HG03175 (cell line): Measurements from ENCODE around the gene BRSK2.
"Not testable (repeated sequence)": the region's sequence is repeated elsewhere in the genome, so short reads cannot be mapped to it uniquely, and the experiment has no call there.

Source experiments
- ATAC-seq: cut with Tn5 transposase; IDR thresholded peaks from one replicate; pipeline ENCODE4 v1.9.1; 2021; ENCODE audit warnings: mild to moderate bottlenecking, moderate library complexity; ENCODE audit not compliant: unreplicated experiment

BRSK2 gene

DNA sequence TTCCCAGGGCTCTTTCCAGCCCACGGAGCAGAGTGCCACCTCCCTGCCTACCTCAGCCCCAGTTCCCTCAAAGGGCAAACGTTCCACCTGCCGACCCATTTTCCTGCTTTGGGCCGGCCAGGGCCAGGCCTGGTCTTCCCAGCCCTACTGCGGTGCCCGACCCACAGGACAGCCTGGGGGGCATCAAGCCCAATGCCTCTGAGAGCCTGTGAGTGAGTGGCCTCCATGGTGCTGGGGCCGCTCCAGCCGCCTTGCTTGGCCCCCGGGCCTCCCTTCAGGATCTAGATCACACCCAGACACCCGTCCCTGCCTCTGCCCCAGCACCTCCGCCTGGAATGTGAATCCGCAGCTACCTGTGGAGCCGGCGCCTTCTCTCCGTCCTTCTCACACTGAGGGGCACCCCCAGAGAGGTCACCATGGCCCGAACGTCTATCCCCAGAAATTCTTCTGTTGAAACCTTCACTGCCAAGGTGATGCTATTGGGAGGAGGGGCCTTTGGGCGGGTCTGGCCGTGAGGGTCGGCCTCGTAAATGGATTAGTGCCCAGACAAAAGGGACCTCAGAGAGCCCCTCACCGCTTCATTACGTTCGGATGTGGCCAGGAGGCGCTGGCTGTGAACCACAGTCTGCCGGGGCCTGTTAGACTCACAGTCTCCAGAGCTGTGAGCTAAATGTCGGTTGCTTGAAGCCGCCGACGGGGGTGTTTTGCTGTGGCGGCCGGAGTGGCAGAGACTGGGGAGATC, 36.2 kb upstream of the BRSK2 start:
- no peak for ATAC-seq

DNA sequence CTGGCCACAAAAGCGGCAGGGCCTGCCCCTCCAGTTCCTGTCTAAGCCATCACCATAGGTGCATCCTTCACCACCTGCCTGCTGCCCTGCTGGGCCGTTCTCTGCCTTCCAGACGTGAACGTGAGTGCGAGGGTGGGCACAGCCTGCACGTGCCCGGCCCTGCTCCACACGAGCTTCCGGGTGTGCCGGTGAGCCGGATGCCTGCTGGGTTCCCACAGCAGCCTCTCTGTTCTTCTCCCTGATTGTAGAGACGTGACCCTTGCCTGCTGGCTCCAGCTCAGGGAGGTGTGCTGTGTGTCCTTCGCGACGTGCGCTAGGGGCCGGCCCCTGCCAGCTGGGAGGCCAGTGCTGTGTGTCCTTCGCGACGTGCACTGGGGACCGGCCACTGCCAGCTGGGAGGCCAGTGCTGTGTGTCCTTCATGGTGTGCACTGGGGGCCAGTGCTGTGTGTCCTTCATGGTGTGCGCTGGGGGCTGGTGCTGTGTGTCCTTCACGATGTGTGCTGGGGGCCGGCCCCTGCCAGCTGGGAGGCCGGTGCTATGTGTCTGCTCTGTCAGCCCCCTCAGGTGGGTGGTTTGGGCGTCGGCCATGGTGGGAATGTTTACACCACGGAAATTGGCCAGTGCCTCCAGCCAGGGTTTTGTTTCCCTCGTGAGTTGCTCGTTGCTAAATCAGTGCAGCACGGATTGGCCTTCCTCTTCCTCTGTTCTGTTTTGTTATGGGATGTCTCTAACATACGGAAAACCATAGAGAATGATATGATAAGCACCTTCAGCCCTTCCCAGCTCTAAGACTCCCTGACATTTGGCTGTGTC, 35.4 kb upstream of the BRSK2 start:
- ATAC-seq: no peak

DNA sequence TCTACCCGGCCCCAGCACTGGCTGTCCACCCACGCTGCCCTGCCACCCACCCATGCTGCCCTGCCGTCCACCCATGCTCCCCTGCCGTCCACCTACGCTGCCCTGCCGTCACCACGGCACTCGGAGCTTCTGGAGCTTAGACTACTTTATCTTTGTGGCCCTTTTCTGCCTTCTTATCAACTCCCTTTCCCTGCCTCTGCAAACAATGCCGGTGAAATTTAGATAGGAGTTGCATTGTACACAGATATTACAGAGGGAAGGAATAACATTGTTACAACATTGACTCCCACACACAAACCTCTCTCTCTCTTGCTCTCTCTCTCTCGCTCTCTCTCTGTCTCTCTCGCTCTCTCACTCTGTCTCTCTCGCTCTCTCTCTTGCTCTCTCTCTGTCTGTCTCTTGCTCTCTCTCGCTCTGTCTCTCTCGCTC, 33.7 kb upstream of the BRSK2 start:
- ATAC-seq: no peak

DNA sequence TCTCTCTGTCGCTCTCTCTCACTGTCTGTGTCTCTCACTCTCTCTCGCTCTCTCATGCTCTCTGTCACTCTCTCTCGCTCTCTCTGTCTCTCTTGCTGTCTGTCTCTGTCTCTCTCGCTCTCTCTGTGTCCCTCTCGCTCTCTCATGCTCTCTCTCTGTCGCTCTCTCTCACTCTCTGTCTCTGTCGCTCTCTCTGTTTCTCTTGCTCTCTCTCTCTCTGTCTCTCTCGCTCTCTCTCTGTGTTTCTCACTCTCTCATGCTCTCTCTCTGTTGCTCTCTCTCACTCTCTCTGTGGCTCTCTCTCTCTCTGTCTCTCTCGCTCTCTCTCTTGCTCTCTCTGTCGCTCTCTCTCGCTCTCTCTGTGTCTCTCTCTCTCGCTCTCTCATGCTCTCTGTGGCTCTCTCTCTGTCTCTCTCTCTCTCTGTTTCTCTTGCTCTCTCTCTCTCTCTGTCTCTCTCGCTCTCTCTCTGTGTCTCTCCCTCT, 33.2 kb upstream of the BRSK2 start:
- no peak for ATAC-seq

DNA sequence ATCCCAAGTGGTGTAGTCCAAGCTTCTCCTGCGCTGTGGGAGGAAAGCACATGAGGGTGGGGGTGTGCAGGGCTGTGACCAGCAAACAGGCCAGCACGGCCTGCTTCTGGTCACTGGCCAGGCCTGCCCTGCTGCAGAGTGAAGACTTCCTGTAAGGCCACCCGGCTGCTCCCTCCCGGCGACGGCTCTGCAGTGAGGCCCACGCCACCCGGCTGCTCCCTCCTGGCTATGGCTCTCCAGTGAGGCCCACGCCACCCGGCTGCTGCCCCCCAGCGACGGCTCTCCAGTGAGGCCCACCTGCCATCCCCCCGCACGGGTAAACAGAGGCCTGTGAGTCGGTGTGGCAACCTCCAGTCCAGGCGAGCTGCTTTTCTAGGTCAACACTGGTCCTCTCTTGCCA, 31.4 kb upstream of the BRSK2 start:
- ATAC-seq: no peak

DNA sequence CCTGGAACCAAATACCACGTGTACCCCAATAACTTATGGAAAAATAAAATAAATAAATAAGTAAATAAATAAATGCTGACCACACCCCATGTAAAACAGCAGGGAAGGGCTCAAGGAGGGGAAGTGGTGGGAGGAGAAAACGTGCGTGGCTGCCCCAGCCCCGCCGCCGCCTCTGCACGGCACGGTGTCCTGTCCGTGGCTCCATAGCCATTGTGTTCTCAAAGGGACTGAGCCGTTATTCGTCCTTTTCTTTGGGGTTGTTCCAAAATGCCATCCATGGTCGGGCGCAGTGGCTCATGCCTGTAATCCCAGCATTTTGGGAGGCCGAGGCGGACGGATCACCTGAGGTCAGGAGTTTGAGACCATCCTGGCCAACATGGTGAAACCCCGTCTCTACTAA, 30.8 kb upstream of the BRSK2 start:
- ATAC-seq: not testable (repeated sequence)

DNA sequence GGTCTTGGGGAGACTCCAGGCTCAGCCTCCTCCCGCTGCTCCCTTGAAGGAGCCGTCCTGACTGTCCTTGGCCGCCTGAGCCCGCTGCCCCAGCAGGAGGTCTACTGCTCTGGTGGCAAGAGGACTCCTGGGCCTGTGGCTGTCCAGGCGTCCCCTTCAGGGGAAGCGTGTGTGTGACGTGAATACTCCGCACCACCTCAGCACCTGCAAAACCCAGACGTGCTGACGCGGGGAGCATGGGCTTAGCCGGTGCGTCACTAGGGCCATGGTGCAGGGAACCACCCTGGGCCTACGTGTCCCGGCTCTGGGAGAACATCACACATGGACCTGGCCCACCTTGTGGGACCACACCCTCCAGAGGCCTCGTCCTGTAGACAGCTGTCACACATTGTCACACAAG, 30.2 kb upstream of the BRSK2 start:
- no peak for ATAC-seq

DNA sequence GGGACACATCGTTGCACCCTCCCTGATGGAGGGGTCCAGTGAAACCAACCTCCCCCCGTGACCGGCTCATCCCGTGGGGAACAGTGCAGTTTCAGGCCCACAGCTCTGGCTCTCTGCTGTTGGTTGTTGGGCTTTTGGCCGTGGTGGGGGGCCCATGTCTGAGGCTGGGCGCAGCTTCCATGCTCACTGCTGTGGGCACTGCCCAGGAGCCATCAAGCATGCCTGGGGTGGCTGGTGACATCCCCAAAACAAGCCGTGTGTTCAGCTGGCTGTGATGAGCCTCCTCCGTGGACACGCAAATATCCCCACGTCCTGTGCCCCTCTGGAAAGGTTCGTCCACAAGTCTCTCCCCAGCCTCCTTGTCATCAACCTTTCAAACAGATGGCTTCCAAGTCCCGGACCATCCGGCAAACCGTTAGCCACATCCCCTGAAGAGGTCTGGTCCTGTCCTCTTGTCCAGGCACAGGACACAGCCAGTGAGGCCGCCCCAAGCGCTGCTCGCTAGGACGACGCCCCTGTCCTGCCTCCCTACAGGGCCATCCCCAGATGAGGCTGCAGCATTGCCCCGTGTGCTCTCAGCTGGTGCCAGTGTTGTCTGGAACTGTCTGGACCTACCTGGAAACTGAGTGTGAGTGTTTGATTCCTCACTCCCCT, 29.4 kb upstream of the BRSK2 start:
- no peak for ATAC-seq

DNA sequence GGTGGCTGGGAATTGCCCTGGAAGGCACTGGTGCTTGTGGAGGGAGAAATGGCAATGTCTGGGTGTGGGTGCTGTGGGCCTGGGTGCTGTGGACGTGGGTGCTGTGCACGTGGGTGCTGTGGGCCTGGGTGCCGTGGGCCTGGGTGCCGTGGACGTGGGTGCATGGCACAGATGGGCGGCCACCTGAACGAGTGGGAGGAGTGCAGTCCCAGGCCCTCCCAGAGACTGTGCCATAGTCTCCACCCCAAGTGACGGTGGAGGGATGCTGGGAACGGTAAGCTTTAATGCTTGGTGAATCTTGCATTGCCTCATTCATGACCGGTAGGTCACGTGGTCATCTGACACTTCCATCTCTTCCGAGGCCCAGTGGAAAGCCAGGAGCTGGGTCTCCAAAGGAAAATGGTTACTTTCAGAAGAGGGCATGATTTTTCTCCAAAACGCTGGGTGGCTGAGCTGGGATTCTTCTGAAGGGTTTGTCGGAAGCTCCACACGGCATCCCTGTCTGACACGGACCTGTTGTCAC, 28.8 kb upstream of the BRSK2 start:
- ATAC-seq: no peak

DNA sequence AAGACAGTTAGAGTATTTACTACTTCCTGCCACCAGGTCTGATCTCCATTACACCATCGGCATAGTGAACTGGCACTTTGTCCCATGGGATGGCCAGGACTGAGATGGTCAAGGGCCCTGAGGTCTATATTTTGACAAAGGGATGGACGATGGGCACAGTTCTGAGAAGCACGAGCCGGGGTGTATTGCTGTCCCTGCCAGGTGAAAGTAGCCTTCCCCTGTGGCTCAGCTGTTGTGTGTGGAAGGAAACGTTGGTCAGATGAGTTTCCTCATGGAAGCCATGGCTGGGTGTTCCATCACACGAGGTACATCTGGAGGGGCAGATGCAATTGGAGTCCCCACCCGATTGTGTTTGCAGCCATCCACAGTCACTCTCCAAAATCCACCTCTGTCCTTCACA, 27.9 kb upstream of the BRSK2 start:
- ATAC-seq: no peak

DNA sequence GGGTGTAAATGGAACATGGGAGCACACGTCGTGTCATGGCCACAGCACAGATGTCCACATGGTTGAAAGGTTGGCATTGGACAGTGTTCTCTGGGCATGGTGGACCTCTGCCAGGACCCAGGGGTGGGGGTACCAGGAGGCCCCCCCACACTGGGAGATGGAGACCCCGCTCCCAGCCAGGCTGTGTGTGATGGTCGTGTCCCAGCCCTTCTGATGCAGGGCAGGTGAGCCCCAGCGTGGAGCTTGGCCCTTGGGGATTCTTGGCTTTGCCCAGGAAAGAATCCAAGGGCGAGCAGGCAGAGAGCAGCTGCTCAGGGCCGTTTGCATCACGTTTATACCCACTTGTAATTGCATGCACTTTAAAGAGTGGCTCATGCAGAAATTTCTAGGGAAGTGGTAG, 22.0 kb upstream of the BRSK2 start:
- ATAC-seq: no peak

DNA sequence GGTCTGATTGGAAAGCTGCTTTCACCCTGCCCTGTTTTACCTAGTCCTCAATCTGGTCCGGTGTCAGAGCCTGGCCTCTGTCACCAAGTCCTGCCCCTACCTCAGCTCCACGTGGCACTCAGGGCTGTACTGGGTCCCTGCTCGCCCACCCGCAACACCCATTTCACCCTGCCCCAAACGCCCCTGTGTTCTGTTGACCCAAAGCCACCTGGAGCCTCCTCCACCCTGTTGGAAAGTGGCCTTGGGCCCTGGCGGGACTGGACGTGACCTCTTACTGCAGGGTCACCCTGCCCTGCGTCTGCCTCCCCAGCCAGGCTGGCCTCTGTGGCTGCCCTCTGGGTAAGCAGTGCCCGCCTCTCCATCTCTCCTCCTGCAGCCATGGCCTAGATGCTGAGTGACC, 21.5 kb upstream of the BRSK2 start:
- ATAC-seq: no peak

DNA sequence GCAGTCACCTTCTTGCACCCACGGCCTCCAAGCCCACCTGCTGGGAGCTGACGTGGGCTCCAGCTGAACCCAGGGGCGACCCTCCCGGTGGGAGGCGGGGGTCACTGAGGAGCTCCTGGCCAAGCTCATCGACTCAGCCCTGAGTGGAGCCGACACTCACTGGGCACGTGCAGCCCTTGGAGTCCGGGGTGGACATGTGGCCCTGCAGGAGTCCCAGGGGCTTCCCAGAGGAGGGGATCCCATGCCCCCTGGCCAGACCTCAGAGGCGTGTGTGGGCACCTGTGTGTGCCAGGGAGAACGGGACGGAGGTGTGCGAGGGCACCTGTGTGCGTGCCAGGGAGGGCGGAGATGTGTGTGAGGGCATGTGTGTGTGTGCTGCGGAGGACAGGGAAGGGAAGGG, 20.8 kb upstream of the BRSK2 start:
- ATAC-seq: no peak

DNA sequence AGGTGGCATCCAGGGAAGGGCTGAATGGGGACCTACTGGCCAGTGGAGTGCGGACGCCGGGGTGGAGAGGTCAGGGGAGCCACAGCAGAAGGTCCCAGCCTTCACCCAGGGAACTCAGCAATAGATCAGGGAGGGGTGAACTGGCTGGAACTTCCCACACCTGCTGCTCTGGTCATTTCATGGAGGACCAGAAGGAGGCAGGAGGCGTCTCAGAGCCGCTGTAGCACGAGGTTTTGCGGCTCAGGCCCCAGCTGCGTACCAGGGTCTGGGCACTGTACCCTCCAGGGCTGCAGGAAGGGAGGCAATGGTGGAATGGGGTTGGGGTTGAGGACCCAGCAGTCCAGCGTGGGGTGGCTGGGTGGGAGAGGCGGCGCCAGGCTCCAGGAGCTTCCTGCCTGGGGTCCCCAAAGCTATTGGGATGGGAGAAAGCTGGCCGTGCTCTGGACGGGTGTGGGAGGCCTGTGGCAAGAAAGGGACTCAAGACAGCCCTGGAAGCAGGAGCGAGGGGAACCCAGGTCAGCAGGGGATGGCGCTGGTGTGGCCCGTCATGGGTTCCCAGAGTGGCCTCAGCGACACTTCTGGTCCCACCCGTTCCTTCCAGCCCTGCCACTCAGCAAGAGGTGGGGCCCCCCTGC, 20.2 kb upstream of the BRSK2 start:
- no peak for ATAC-seq

DNA sequence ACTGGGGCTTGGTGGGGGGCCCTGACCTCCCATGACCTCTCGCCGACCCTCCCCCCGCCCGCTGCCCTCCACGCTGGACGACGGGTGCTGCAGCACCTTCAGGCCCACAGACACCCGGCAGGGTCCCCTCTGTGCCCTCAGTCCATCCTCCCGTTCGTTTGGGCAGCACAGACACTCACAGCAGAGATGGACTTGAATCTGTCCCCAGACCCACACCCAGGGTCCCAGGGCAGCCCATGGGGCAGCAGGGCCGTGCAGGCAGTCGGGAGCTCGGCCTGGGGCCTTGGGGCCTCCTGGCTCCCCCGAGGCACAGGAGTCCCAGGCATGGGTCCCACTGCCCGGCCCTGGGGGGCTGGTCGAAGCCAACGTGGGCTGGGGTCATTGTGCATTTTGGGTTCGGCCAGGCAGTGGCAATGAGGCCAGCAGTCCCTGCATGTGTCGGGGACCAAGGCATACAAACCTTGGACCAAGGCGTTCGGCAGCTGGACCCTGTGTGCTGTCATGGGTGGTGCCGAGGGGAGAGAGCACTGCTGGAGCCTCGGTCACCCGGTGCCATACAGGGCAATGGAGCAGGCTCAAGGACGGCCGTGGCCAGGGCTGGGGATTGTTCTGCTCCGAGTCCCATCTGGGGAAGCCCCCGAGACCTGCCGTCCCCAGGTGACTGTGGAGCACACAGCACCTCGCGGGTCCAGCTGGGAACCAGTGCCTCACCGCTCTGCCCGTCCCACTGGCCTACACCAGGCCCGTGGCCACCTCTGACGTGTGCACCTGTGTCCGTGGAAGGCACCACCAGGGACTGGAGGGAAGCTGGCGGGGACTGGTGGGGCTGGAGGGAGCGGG, 19.3 kb upstream of the BRSK2 start:
- ATAC-seq: no peak

DNA sequence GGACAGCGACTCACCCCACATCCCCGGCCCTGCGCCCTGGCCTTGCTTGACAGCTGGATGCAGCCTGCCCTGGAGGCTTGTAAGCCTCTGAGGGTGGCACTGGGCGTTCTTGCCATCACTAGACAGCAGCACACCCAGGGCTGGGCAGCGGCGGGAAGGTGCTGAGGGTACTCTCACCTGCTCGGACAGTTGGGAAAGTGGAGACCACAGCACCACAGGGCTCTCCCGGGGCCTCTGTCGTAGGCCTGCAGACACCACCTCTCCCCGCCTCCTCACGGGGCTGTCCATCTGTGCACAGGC, 18.8 kb upstream of the BRSK2 start:
- ATAC-seq: no peak

DNA sequence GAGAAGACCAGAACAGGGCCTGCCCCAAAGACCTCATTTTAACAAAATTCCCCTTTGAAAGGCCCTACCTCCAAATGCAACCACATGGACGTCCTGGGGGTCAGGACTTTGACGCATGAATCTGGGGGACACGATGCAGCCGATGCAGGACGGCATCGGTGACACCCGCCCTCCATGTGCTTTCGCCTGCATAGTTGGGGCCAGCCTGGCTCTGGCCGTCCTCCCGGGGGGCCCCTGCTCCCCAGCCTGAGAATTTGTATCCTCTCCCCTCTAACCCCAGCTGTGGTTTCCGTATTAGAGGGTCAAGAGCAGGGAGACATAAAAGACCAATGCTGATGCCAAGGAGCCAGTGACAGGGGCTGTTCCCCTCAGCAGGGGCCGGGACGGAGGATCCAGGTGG, 18.4 kb upstream of the BRSK2 start:
- ATAC-seq: no peak

DNA sequence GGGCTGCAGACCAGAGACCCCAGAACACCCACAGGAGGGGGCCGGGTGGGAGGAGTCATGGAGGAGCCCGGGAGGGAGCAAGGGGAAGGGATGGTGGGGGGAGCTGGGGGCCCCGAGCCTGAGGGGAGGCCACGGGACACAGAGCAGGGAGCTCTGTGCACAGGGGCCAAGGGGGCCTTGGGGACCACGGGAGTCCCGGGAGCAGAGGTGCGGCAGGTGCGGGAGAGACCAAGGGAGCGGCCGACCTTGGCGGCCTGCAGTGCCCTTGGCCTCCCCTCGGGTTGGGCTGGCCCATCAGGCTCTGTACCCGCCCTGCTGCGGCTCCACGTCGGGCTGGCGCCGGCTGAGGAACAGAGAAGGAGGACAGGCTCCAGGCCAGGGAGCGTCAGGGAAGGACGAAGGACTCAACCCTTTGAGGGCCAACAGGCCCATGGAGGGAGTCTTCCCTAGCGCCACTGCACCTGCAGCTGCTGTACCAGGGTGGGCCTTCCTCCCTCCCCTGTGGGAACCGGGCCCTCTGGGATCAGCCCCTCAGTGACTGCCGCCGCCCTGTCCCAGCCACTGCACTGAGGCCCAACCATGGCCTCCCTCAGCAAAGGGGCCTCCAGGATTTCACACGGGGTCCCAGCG, 17.8 kb upstream of the BRSK2 start:
- no peak for ATAC-seq

DNA sequence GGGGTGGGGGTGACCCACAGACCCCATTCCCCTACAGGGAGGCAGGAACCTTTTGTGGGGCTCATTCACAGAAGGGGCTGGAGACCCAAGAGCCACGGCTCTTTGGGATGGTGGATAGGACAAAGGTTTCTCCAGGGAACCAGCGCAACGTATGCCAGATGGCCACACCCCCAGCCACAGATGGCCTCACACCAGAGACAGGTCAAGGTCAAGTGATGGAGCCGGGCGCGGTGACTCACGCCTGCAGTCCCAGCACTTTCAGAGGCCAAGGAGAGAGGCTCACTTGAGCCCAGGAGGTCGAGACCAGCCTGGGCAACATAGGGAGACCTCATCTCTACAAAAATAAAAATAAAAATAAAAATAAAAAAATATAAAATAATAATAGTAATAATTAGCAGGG, 17.1 kb upstream of the BRSK2 start:
- no peak for ATAC-seq
